Measurements from ENCODE around the gene CLDN5.

Gene CLDN5

GRCh38 chr22:19501897-19502447 lies 22.2 kb downstream of the CLDN5 start:
- no peak for DNase-seq

GRCh38 chr22:19499880-19500242 lies 24.3 kb downstream of the CLDN5 start:
- DNase-seq, result no peak

- DNase-seq, result no peak
Observed at GRCh38 chr22:19499236-19499879, 24.9 kb downstream of the CLDN5 start.

DNA sequence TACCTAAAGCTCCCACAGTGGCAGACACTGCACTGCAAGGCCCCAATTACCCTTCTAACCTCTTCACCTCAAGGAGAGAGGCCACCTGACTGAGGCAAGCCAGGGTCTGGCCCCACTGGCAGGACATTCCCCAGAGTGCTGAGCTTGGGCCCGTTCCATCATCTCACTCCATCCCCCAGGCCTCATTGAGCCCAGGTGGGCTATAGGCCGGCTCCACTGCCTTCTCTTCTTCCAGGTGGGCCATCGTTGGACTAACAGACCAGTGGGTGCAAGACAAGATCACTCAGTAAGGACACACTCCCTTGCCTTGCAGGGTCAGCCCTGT lies 25.4 kb downstream of the CLDN5 start:
- no peak for DNase-seq

GRCh38 chr22:19498154-19498865 lies 25.9 kb downstream of the CLDN5 start:
- DNase-seq, result no peak

DNA sequence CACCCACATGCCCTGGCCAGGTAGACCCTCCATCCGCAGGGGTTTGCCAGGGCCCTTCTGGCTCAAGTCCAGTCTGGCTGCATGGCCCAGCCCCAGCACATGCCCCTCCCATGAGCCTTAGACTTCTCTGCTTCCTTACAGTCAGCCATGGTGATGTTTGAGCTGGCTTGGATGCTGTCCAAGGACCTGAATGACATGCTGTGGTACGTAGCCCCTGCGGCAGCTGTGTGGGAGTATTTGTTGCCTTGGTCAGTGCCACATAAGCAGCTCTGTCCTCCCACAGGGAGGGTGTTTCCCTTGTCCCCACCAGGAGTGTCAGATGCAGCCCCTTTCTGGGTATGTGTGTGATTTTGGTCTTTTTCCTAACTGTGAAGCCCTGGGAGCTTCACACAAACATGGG lies 27.0 kb downstream of the CLDN5 start:
- no peak for DNase-seq

DNA sequence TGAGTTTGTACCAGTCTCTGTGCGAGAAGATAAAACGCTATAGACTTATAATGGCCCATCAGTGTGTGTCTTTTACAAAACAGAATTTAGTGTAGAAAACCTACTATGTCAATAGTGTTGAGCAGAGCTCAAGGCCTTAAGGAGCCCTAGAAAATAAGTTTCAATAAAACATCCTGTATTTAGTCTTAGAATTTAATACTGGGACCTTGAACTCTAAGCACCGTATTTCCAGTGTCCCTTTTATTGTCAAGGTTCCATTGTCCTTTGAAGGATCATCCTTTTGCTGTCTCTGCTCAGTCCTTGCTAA lies 27.9 kb downstream of the CLDN5 start:
- DNase-seq, result no peak

- DNase-seq, result no peak
Observed at GRCh38 chr22:19495562-19496323, 28.5 kb downstream of the CLDN5 start.

DNA sequence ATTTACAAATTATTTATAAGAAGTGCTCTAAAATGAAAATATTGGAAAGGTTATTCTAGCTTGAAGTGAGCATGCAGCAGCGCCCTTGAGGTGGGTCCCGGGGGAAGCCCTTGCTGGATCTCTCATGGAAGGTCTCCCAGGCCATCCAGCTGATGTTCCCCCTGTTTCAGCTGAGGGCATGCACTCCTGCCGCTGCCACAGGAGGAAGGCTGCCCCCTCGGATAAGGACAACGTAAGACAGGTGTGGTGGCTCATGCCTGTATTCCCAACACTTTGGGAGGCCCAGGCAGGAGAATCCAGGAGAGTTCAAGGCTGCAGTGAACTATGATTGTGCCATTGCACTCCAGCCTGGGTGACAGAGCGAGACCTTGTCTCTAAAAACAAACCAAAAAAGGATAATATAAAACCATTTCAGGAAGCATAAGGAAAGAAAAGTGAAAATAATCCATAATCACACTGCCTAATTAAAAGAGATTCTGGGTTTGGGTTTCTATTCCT lies 29.5 kb downstream of the CLDN5 start:
- DNase-seq, result no peak

DNA sequence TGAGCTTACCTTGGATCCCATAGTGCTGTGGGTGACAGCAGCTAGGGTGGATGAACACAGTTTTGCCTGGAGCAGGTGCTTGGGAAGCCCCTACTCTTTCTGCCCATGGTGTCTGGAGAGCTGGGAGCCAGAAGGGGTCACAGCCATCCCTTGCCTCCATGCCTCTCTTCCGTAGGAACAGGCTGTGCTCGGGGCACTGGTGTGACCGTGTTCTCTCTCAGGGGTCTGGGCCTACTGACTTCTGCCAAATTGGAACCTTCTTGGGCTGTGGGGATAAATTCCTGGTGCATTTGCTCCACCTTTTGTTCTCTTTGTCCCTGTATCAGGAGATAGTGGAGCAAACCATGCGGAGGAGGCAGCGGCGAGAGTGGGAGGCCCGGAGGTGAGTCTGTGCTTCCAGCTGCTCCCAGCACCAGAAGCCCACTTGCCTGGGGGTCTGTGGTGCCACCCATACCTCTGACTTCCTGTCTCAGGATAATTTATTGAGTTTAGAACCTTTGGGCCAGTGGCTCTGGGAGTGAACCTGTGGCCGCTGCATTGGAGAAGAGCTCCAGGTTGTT lies 30.1 kb downstream of the CLDN5 start:
- no peak for DNase-seq

GRCh38 chr22:19492504-19493174 lies 31.6 kb downstream of the CLDN5 start:
- DNase-seq, result no peak

DNA sequence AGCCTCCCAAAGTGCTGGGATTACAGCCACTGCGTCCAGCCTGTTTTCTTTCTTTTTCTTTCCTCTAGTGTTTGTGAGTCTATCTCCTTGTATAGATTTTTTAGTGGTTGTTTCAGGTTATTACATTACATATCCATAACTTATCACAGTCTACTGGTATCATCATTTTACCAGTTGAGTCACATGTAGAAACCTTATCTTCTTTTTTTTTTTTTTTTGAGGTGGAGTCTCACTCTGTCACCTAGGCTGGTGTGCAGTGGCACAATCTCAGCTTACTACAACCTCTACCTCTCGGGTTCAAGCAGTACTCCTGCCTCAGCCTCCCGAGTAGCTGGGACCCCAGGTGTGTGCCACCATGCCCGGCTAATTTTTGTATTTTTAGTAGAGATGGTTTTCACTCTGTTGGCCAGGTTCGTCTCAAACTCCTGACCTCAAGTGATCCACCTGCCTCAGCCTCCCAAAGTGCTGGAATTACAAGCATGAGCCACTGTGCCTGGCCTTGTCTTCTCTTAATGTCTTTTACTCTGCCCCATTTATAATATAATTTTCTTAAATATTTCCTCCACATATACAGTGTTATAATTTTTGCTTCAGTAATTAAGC lies 33.5 kb downstream of the CLDN5 start:
- DNase-seq, result no peak

DNA sequence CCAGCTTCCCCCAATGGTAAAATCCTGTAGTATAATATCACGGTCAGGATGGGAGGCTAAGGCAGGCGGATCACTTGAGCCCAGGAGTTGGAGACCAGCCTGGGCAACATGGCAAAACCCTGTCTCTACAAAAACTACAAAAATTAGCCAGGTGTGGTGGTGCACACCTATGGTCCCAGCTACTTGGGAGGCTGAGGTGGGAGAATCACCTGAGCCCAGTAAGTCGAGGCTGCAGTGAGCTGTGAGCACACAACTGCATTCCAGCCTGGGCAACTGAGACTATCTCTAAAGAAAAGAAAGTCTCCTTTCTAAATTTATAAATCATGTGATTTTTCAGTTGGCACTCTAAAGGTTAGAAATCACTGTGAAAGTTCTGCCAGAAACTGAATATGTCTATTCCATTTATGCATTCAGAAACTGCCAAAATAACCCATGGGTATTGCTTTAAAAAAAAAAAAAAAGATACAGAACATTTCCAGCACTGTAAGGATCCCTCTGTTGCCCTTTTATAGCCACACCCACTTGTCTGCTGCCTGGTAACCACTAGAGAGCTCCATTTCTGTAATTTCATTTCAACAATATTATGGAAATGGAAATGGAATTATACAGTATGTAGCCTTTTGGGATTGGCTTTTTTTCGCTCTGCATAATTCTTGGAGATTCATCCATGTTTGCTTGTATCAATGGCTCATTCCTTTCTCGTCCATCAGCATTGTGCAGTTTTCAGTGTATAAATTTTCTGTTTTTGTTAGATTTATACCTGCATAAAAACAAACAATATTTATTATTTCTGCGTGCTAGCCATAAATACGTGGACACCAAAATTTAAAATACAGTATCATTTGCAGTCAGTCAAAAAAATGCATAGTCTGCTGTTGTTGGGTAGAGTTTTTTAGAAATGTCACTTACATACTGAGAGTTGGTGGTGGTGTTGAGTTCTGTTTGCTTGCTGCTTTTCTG lies 35.0 kb downstream of the CLDN5 start:
- no peak for DNase-seq

DNA sequence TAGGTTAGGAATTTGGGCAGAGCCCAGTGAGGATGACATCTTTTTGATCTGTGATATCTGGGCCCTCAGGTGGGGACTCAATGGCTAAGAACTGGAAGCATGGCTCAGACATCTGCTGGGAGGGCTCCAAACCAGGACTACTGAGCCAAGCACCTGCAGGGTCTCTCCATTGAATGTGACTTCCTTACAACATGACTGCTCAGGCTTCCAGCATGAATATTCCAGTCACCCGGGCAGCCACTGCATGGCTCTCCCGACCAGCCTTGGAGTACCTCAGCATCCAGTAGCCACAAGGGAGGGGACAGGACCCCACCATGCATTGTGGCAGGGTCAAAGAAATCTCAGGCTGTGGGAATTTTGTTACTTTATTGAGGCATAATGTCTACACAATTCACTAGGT lies 35.9 kb downstream of the CLDN5 start:
- no peak for DNase-seq

- no peak for DNase-seq
Observed at GRCh38 chr22:19483481-19484244, 40.5 kb downstream of the CLDN5 start.

DNA sequence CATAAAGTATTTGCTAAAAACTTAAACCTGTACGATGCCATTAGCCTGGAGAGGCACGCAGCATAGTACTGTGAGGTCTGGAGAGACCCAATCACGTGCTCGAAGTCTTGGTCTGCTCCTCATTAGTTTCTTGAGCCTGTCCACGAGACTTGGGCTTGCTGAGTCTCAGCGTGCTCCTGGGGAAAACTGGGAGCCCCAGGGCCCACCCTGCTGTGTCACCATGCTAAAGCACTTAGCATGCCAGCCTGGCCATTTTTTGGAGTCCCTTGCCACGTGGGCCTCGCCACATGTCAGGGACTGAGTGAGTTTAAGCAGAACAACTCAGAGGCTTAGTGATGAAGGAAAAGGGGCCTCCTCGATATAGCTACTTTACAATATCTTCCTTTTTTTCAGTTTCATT lies 41.9 kb downstream of the CLDN5 start:
- DNase-seq, result no peak

DNA sequence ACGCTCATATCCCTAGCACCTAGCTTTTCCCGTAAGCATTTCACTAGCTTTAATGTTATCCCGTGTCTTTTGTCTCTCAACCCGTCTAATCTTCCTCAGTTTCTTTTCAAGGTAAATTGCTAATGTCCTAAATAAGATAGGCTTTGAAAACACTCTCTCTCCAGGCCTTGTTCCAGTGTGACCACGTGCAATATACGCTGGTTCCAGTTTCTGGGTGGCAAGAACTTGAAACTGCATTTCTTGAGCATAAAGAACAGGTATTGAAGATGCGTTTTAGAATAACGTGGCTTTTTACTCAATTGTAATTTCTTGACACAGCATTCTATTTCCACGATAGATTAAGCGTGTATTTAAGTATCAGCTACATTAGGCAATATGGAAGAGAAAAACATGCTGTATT lies 43.4 kb downstream of the CLDN5 start:
- DNase-seq, result no peak

- no peak for DNase-seq
Observed at GRCh38 chr22:19480173-19480568, 44.0 kb downstream of the CLDN5 start.

DNA sequence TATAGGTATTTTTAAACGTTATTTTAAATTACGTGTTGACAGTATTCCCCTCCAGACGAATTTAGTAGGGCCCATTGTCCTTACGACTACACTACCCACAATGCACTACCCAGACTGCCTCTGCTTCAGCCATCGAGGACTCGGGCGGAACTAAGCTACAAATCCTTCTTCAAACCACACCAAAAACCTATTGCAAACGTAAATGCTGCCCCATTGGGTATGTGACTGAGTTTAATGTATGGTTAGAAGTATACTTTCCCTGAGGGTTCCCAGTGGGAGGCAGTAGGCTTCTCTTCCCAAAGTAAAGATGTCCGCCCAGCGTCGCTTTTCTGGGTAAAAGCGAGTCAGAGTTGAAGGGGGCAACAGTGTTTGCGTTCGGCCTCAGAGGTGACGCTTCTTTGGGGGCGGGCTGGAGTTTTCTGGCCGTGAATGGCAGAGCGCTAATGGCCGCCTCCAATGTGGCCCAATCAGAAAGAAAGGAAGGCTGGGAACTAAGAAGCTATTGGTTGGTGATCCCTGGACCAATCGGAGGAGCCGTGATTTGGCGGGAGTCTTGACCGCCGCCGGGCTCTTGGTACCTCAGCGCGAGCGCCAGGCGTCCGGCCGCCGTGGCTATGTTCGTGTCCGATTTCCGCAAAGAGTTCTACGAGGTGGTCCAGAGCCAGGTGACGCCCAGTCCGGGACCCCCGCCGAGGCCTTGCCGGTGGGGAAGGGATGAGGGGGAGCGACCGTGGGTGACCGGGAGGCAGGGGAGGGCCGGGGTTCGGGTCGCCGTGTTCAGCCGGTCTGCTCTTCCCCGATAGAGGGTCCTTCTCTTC lies 44.6 kb downstream of the CLDN5 start, which contains the start of gene CDC45:
Gene CDC45 (plus strand): TSS at position 566 of the 818 bp plus-strand sequence. CDS start 49 bp downstream, at position 615.
- peak; percentile 99 for DNase-seq

Measured in islet precursor cell (in vitro differentiated cells).